SK-N-MC (cell line): ENCODE measurements around the gene NDUFAF8.

Experiments
- DNase-seq: peaks from one replicate; pipeline ENCODE4 v3.0.0-alpha.2; 2011; ENCODE audit warnings: low read depth, low spot score
- H3K27ac ChIP-seq: fragments of 200-600 bp; sonication (generic); 2 replicates; pipeline ENCODE4 v1.5.1; 2016; ENCODE audit warnings: mixed run types
- H3K36me3 ChIP-seq: fragments of 200-600 bp; sonication (generic); 2 replicates; pipeline ENCODE4 v1.6.1; 2017; ENCODE audit warnings: antibody characterized with exemption, low read length, mixed read lengths; ENCODE audit not compliant: insufficient read depth
- H3K4me3 ChIP-seq: fragments of 200-600 bp; sonication (generic); 2 replicates; pipeline ENCODE4 v1.5.1; 2016
- H3K9ac ChIP-seq: fragments of 200-600 bp; sonication (generic); 2 replicates; pipeline ENCODE4 v1.8.0; 2017; ENCODE audit warnings: mixed run types, mixed read lengths; ENCODE audit not compliant: insufficient read length
- H3K9me3 ChIP-seq: fragments of 200-600 bp; sonication (generic); 2 replicates; pipeline ENCODE4 v1.6.1; 2017; ENCODE audit warnings: low read depth, mild to moderate bottlenecking, antibody characterized with exemption, low read length, moderate library complexity, mixed read lengths
- EZH2 ChIP-seq: fragments of 200-600 bp; sonication (generic); IDR thresholded peaks from one replicate; pipeline ENCODE4 v1.6.1; 2017; ENCODE audit warnings: antibody characterized with exemption
- FOXP2 ChIP-seq: optimal IDR thresholded peaks from 2 replicates; pipeline ENCODE3; 2011; ENCODE audit warnings: mild to moderate bottlenecking, moderate library complexity; ENCODE audit not compliant: insufficient read depth; ENCODE audit errors: extremely low read length, control extremely low read depth
- POLR2AphosphoS5 ChIP-seq: IDR thresholded peaks from 2 replicates; pipeline ENCODE4 v1.6.1; 2012; ENCODE audit warnings: mild to moderate bottlenecking, low read depth, low read length, borderline replicate concordance

NDUFAF8 gene

GRCh38 chr17:81273698-81274470 lies 34.8 kb downstream of the NDUFAF8 start:
- Histone ChIP-seq H3K27ac (no peak overlapping the region), H3K36me3 (peaks cover 21% of the 10 kb centered on the region; the same call in 1 of the 2 replicates), H3K9me3 (no peaks in the 10 kb centered on the region), H3K4me3 (no peak overlapping the region), H3K9ac (no peak overlapping the region)
- DNase-seq = no peak
- no peak for TF ChIP-seq POLR2AphosphoS5

GRCh38 chr17:81274471-81274855 lies 35.3 kb downstream of the NDUFAF8 start:
- no peak overlapping the region for H3K27ac ChIP-seq
- TF ChIP-seq FOXP2 (no peak), EZH2 (no peak), POLR2AphosphoS5 (no peak)
- H3K9ac ChIP-seq = no peak overlapping the region
- H3K9me3 ChIP-seq = no peaks in the 10 kb centered on the region
- H3K4me3 ChIP-seq = no peak overlapping the region
- no peak for DNase-seq
- peaks cover 21% of the 10 kb centered on the region; the same call in 1 of the 2 replicates for H3K36me3 ChIP-seq

- Histone ChIP-seq H3K9ac (no peak overlapping the region), H3K4me3 (no peak overlapping the region), H3K9me3 (no peaks in the 10 kb centered on the region), H3K36me3 (peaks cover 17% of the 10 kb centered on the region; the same call in 1 of the 2 replicates), H3K27ac (no peak overlapping the region)
- DNase-seq = no peak
- TF ChIP-seq POLR2AphosphoS5 = no peak
- TF ChIP-seq EZH2 = no peak
- no peak for TF ChIP-seq FOXP2
Measured at GRCh38 chr17:81276781-81277180, 37.7 kb downstream of the NDUFAF8 start.

- Histone ChIP-seq H3K36me3 (peaks cover 18% of the 10 kb centered on the region; the same call in 1 of the 2 replicates), H3K9me3 (no peaks in the 10 kb centered on the region), H3K9ac (no peak overlapping the region), H3K4me3 (no peak overlapping the region), H3K27ac (no peak overlapping the region)
- TF ChIP-seq EZH2 (no peak), POLR2AphosphoS5 (no peak), FOXP2 (no peak)
- DNase-seq = no peak
Measured at GRCh38 chr17:81277421-81277820, 38.3 kb downstream of the NDUFAF8 start.

GRCh38 chr17:81277946-81278693 lies 39.0 kb downstream of the NDUFAF8 start:
- no peak for DNase-seq
- H3K9ac ChIP-seq = no peak overlapping the region
- H3K4me3 ChIP-seq = no peak overlapping the region
- peaks cover 13% of the 10 kb centered on the region; the same call in 1 of the 2 replicates for H3K36me3 ChIP-seq
- no peaks in the 10 kb centered on the region for H3K9me3 ChIP-seq
- TF ChIP-seq EZH2 = no peak
- no peak for TF ChIP-seq FOXP2
- TF ChIP-seq POLR2AphosphoS5 = no peak
- no peak overlapping the region for H3K27ac ChIP-seq

- Histone ChIP-seq H3K4me3 (no peak overlapping the region), H3K27ac (no peak overlapping the region), H3K9ac (no peak overlapping the region), H3K36me3 (peaks cover 6% of the 10 kb centered on the region; the same call in 1 of the 2 replicates), H3K9me3 (no peaks in the 10 kb centered on the region)
- DNase-seq = no peak
- TF ChIP-seq FOXP2 (no peak), POLR2AphosphoS5 (no peak), EZH2 (no peak)
Measured at GRCh38 chr17:81278831-81279230, 39.7 kb downstream of the NDUFAF8 start.

- no peak overlapping the region for H3K9ac ChIP-seq
- H3K36me3 ChIP-seq = peaks cover 6% of the 10 kb centered on the region; the same call in 1 of the 2 replicates
- no peak for TF ChIP-seq POLR2AphosphoS5
- no peak for TF ChIP-seq EZH2
- no peak for TF ChIP-seq FOXP2
- no peak overlapping the region for H3K27ac ChIP-seq
- H3K4me3 ChIP-seq = no peak overlapping the region
- H3K9me3 ChIP-seq = no peaks in the 10 kb centered on the region
- no peak for DNase-seq
Measured at GRCh38 chr17:81279278-81280275, 40.5 kb downstream of the NDUFAF8 start.
